GM12878 (cell line): ENCODE measurements around the gene LASP1.

Experiments
- JUND ChIP-seq: IDR thresholded peaks from 2 replicates; pipeline ENCODE4 v1.6.1; 2012; ENCODE audit warnings: low read depth, mild to moderate bottlenecking, low read length, improper control_type of control experiment, moderate library complexity
- PAX8 ChIP-seq: fragments of 450-650 bp; IDR thresholded peaks from 2 replicates; pipeline ENCODE4 v1.6.1; 2017; ENCODE audit warnings: mild to moderate bottlenecking, moderate library complexity
- SPI1 ChIP-seq: IDR thresholded peaks from 2 replicates; pipeline ENCODE4 v1.6.1; 2011; ENCODE audit warnings: low read depth, mild to moderate bottlenecking, low read length, moderate library complexity, borderline replicate concordance; ENCODE audit not compliant: insufficient read depth
- TCF3 ChIP-seq: IDR thresholded peaks from 2 replicates; pipeline ENCODE4 v1.6.1; 2012; ENCODE audit warnings: low read depth, mild to moderate bottlenecking, low read length, borderline replicate concordance; ENCODE audit not compliant: insufficient read depth
- YY1 ChIP-seq: IDR thresholded peaks from 2 replicates; pipeline ENCODE4 v1.6.1; 2011; ENCODE audit warnings: low read depth, mild to moderate bottlenecking, low read length
- TF ChIP-seq, protein P1 (sequence below): fragments of 450-650 bp; IDR thresholded peaks from 2 replicates; pipeline ENCODE4 v1.6.1; 2016; ENCODE audit warnings: mild to moderate bottlenecking, moderate library complexity, borderline replicate concordance
- TF ChIP-seq, protein P2 (sequence below), 3 experiments: IDR thresholded peaks in 2 of 3; conservative IDR thresholded peaks in 1 of 3; 2 replicates each; pipeline ENCODE4 v1.5.1; 2011; ENCODE audit warnings: low read depth in 3 of 3, low read length in 3 of 3, mild to moderate bottlenecking in 3 of 3, control low read depth in 2 of 3, moderate library complexity in 2 of 3, inconsistent platforms in 1 of 3, mixed read lengths in 1 of 3; ENCODE audit not compliant: control insufficient read depth in 2 of 3, insufficient read depth in 1 of 3; ENCODE audit errors: extremely low read depth in 1 of 3

GRCh38 chr17:38898812-38899348 lies 29.0 kb downstream of the LASP1 start:
- TF ChIP-seq, protein P1, sequence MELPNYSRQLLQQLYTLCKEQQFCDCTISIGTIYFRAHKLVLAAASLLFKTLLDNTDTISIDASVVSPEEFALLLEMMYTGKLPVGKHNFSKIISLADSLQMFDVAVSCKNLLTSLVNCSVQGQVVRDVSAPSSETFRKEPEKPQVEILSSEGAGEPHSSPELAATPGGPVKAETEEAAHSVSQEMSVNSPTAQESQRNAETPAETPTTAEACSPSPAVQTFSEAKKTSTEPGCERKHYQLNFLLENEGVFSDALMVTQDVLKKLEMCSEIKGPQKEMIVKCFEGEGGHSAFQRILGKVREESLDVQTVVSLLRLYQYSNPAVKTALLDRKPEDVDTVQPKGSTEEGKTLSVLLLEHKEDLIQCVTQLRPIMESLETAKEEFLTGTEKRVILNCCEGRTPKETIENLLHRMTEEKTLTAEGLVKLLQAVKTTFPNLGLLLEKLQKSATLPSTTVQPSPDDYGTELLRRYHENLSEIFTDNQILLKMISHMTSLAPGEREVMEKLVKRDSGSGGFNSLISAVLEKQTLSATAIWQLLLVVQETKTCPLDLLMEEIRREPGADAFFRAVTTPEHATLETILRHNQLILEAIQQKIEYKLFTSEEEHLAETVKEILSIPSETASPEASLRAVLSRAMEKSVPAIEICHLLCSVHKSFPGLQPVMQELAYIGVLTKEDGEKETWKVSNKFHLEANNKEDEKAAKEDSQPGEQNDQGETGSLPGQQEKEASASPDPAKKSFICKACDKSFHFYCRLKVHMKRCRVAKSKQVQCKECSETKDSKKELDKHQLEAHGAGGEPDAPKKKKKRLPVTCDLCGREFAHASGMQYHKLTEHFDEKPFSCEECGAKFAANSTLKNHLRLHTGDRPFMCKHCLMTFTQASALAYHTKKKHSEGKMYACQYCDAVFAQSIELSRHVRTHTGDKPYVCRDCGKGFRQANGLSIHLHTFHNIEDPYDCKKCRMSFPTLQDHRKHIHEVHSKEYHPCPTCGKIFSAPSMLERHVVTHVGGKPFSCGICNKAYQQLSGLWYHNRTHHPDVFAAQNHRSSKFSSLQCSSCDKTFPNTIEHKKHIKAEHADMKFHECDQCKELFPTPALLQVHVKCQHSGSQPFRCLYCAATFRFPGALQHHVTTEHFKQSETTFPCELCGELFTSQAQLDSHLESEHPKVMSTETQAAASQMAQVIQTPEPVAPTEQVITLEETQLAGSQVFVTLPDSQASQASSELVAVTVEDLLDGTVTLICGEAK, result no peak; the same call in 1 of the 2 replicates
- TF ChIP-seq SPI1 (peak; percentile 27; the same call in 1 of the 2 replicates), PAX8 (no peak), YY1 (peak; percentile 20; the same call in 1 of the 2 replicates), JUND (no peak), TCF3 (peak; percentile 92)
- TF ChIP-seq, protein P2, sequence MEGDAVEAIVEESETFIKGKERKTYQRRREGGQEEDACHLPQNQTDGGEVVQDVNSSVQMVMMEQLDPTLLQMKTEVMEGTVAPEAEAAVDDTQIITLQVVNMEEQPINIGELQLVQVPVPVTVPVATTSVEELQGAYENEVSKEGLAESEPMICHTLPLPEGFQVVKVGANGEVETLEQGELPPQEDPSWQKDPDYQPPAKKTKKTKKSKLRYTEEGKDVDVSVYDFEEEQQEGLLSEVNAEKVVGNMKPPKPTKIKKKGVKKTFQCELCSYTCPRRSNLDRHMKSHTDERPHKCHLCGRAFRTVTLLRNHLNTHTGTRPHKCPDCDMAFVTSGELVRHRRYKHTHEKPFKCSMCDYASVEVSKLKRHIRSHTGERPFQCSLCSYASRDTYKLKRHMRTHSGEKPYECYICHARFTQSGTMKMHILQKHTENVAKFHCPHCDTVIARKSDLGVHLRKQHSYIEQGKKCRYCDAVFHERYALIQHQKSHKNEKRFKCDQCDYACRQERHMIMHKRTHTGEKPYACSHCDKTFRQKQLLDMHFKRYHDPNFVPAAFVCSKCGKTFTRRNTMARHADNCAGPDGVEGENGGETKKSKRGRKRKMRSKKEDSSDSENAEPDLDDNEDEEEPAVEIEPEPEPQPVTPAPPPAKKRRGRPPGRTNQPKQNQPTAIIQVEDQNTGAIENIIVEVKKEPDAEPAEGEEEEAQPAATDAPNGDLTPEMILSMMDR (IDR thresholded peaks at IDR 0.05 in 2 of 3, conservative IDR thresholded peaks at IDR 0.05 in 1 of 3; ENCODE audit: control insufficient read depth in 2 of 3, extremely low read depth in 1 of 3, insufficient read depth in 1 of 3, low read depth in 3 of 3, low read length in 3 of 3), result no peak
